IPS DF 4.7 (cell line): ENCODE measurements around the gene NCAM1.

Source experiments
- DNase-seq: peaks from one replicate; pipeline ENCODE4 v3.0.0-alpha.2; 2013; ENCODE audit warnings: low spot score; ENCODE audit errors: extremely low read depth

Gene NCAM1

DNA sequence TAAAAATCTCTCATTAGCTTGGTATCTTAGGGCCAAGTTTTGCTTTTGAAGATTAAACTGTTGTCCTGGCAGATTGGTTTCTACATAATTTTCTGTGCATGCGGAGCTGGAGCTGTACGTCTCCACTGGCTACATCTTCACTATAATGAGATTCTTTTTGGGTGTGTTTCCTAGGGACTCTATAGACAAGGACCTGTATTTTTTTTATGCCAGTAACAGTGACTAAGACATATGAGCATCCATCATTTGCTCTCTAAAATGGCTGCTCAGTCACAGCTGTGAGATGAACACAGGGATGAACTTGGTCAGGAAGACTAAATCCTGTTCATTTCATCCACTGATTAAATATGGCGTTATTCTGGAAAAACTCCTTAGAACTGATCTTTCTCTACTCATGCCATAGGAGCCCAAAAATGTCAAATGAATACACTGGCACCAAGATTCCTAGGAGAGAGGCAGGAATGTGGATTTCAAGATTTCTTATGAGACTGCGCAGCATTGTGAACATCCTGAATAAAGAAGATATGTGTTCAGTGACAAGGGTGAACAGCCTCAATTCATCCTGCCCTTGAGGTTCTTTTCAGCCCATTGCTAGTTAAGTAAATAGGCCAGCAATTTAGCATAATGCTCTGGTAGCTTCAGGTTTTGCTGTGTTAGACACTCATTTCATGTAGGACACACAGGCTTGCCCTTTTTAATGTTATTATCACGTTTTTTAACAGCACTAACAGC, 168.2 kb downstream of the NCAM1 start:
- no peak for DNase-seq

- DNase-seq = no peak
Observed at GRCh38 chr11:113131036-113131775, 170.0 kb downstream of the NCAM1 start.

DNA sequence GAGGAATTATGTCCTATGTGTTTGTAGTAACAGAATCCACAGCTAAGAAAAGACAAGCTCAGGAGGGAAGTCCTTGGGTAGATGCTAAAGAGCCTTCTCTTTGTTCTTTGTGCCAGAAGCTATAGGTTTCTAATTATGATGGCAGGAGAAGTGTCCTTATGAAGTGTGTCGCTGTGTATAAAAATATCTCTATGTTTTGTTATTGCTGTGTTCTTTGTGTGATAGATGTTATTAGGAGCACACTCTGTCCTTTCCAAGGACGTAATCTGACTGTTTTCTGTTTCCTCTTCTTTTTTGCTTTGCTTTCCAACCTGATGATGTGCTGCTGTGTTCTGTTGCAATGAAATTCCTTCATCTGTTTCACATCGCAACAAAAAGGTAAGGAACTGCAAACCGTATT, 171.9 kb downstream of the NCAM1 start:
- DNase-seq = no peak

- no peak for DNase-seq
Observed at GRCh38 chr11:113134626-113135025, 173.4 kb downstream of the NCAM1 start.

- DNase-seq = no peak
Observed at GRCh38 chr11:113137713-113138529, 176.7 kb downstream of the NCAM1 start.

DNA sequence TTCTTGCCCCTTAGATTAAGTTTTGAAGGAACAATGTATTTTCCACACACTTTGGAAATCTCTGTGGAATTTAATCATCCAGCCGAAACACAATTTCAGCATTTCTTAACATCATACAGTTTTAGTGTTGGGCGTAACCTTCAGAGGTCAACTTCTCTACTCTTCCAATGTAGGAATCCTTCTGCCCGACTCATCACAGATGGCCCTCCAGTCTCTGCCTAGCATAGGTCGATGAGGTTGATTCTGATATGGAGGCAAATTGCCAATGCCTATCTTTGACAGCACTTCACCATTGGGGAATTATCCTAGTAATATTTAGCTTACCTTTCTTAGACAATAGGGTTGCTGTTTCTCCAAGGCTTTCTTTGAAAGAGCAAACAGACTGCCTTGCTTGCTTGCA, 177.5 kb downstream of the NCAM1 start:
- no peak for DNase-seq

GRCh38 chr11:113141010-113141409, 179.8 kb downstream of the NCAM1 start:
- DNase-seq = no peak

GRCh38 chr11:113142508-113142907, 181.3 kb downstream of the NCAM1 start:
- DNase-seq = no peak

DNA sequence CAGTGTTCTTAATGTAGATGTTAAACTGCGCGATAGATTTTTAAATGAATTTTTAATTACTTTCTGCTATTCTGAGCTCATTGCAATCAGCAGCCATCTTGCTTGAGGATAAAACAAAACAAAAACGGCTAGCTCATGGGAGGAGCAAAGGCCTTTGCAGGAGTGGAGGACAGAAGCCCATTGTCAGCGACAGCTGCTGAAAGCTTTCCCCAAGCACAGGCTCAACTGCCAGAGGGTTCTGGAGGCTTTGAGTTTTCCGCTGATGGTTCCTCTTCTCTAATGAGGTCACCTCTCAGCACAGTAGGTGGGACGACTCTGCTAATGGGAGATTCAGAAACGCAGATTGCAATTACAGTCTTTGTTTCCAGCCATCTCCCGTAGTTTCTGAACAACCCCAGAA, 186.0 kb downstream of the NCAM1 start:
- peak; percentile 19 for DNase-seq

DNA sequence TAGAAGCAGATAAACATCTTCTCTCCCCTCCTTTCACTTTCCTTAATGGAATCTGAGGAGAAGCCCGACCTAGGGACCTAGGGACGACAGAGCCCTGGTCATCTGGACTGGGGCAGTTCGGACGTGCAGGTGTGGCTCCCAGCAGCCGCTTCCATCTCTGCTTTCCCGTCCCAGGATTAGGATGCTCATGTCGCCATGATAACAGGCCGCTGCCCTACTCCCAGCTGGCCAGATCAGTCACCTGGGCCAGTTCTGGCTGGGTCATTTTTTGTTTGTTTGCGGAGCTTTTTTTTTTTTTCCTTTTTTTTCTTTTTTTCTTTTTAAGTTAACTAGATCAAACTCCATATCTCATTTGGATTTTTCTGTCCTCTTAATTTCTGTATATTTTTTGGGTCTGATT, 186.9 kb downstream of the NCAM1 start:
- no peak for DNase-seq

GRCh38 chr11:113148652-113149051, 187.4 kb downstream of the NCAM1 start:
- DNase-seq = no peak

GRCh38 chr11:113151521-113151920, 190.3 kb downstream of the NCAM1 start:
- no peak for DNase-seq

GRCh38 chr11:113152500-113152899, 191.3 kb downstream of the NCAM1 start:
- DNase-seq = no peak

- DNase-seq = no peak
Observed at GRCh38 chr11:113153847-113154246, 192.6 kb downstream of the NCAM1 start.

DNA sequence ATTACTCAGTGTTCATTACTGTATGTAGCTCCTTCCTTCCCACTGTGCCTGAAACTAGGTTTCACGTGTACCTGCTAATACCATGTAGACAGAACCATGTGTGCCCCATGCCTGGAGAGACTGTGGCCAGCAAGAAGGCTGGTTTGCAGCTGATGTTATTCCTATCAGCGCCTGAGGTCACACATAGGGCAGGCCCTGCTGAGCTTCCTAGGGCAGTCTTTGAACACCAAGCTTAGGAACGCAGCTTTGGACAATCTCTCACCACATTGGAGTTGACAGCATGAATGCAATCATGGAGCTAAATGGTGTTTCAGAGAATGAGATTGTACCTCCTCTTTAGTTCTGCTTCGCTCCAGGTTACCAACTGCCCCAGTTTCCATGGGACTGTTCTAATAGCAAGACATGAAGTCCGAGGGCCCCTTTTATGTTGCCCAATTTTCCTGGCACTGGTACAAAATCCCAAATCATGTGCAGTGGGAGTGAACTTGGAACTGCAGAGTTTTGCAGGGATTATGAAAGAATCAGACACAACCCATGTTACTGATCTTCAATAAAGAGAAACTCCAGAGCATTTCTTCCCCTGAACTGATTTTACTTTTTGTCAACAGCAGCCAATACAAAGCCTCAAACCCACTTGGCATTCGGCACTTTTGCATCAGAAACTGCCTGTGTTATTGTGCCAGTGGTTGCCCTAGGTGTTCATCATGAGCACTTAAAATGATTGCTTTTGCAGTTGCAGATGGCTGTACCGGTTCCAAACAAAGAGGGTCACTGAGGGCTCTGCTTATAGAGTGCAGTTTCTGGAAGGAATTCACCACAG, 199.0 kb downstream of the NCAM1 start:
- no peak for DNase-seq

GRCh38 chr11:113160808-113161124, 199.5 kb downstream of the NCAM1 start:
- DNase-seq = no peak

GRCh38 chr11:113161711-113162591, 200.7 kb downstream of the NCAM1 start:
- DNase-seq = no peak

DNA sequence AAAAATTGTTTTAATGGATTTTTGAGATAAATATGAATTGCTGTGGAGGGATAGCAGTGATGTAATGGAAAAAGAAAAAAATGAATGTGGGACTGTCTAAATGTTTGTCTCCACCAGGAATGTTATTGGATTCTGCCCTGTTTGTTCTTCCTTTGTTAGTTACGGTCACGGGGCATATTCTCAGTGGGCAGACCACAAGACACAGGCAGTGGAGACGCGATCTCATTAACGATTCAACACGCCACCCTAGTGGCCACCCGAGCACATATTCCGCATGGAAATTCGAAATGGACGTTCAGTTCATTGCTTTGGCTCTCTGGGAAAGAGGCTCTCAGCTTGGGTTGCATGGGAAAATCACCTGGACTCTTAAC, 201.4 kb downstream of the NCAM1 start:
- no peak for DNase-seq

- DNase-seq = no peak
Observed at GRCh38 chr11:113163291-113164030, 202.2 kb downstream of the NCAM1 start.

DNA sequence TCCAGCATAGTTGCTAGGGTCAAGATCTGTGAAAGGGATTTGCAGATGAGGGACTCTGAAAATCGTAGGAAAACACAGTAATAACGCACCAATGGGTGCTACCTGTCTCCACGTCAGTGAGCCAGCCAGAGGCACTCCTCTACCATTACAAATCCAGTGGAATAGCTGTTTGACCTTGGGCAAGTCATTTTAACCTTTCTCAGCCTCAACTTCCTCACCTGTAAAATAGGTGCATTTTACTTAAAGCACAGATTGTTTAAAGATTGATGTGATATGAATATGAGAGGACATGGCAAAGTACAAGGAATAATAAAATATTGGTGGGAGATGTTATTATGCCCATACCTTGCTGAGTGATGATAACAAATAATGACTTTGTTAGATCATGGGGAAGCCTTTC, 205.1 kb downstream of the NCAM1 start:
- no peak for DNase-seq
